Measurements from ENCODE around the gene FHIT.

- TF ChIP-seq CTCF (IDR thresholded peaks at IDR 0.05; ENCODE audit: low read depth, low read length), result no peak
- no peak for TF ChIP-seq EZH2phosphoT487 (IDR thresholded peaks at IDR 0.05; ENCODE audit: low read depth)
Measured at GRCh38 chr3:60935709-60936108, 315.5 kb downstream of the FHIT start.
